Left lung (tissue), 10 donors: ENCODE results near the gene SRSF3. TPM values are rescaled to one million over a fixed set of nuclear protein-coding genes. Genes with fewer than 3 reads are reported as not detected.
"Not testable (repeated sequence)": the region's sequence is repeated elsewhere in the genome, so short reads cannot be mapped to it uniquely, and the experiment has no call there.

Source experiments
- ATAC-seq: fragments of 200-7000 bp; cut with Tn5 transposase; one replicate; pipeline ENCODE4 v1.9.1; 2020; ENCODE audit warnings: moderate library complexity
- DNase-seq, 4 donors: peaks; one replicate each; pipeline ENCODE4 v3.0.0-alpha.2; 2013 to 2020
- H3K27ac ChIP-seq, 2 donors: fragments of 200-600 bp; sonication (generic) in 1 of 2; one replicate each; pipeline versions ENCODE4 v1.5.0 to v1.8.0; 2020 to 2021
- H3K27me3 ChIP-seq, 2 donors: fragments of 200-600 bp; sonication (generic) in 1 of 2; one replicate each; pipeline versions ENCODE4 v1.5.0 to v1.8.0; 2020 to 2021
- H3K36me3 ChIP-seq, 2 donors: fragments of 200-600 bp; sonication (generic) in 1 of 2; one replicate each; pipeline versions ENCODE4 v1.5.0 to v1.8.0; 2020 to 2021
- H3K4me1 ChIP-seq, 2 donors: fragments of 200-600 bp; one replicate each; pipeline ENCODE4 v1.8.0; 2021
- H3K4me3 ChIP-seq, 2 donors: fragments of 200-600 bp; sonication (generic) in 1 of 2; one replicate each; pipeline versions ENCODE4 v1.5.0 to v1.8.0; 2020 to 2021; ENCODE audit warnings: mild to moderate bottlenecking in 1 of 2
- H3K9me3 ChIP-seq, 2 donors: fragments of 200-600 bp; sonication (generic) in 1 of 2; one replicate each; pipeline versions ENCODE4 v1.5.0 to v1.8.0; 2020 to 2021
- CTCF ChIP-seq, 2 donors: fragments of 200-600 bp; sonication (generic) in 1 of 2; IDR thresholded peaks; one replicate each; pipeline versions ENCODE4 v1.5.0 to v1.8.0; 2021; ENCODE audit warnings: antibody characterized with exemption in 2 of 2
- intact Hi-C, 2 donors: fragments of 100-400 bp; cut with DNase I; formaldehyde crosslinking; loops; one replicate each; pipeline versions ENCODE4 v1.11.2 to v1.14.2; 2022
- microRNA-seq, 2 donors: library from miRNA; unstranded; fragments of <30 nt; microRNA quantifications; one replicate each; pipeline ENCODE4, GENCODE V29; 2019
- polyA plus RNA-seq, 6 donors: library from polyadenylated mRNA; unstranded; fragments of 120-200 nt; gene quantifications; one replicate each; pipeline ENCODE4 v1.2.1, GENCODE V29; 2013; ENCODE audit not compliant: insufficient read length in 6 of 6
- total RNA-seq, 2 donors: library from RNA; stranded (reverse); fragmentation: NEBNext Ultra II Directional; extraction: Animal tissue kit (Norgen Biotek cat#: 25700); gene quantifications; one replicate each; pipeline ENCODE4 v1.2.1, GENCODE V29; 2021
- donor health status: DM: no; HTN: yes; CAD: no.
- donor health status: DM: no; HTN: no; CAD: no.

The SRSF3 gene
- total and polyA plus RNA-seq, 8 donors: 173 to 634 (median 529) TPM

GRCh38 chr6:36650848-36651478 lies 56.8 kb downstream of the SRSF3 start:
- H3K4me3 ChIP-seq: no peak overlapping the region
- intact Hi-C loops: no loop called here
- peaks cover 0 to 27% of the 10 kb centered on the region in 2 donors for H3K4me1 ChIP-seq
- TF ChIP-seq CTCF (IDR thresholded peaks at IDR 0.05): no peak
- no peak overlapping the region for H3K27ac ChIP-seq
- H3K36me3 ChIP-seq: no peaks in the 10 kb centered on the region
- no peaks in the 10 kb centered on the region for H3K9me3 ChIP-seq
- H3K27me3 ChIP-seq: no peaks in the 10 kb centered on the region
- DNase-seq (no peak), ATAC-seq (peak; percentile 49)

- DNase-seq (no peak), ATAC-seq (no peak)
- Histone ChIP-seq H3K9me3 (no peaks in the 10 kb centered on the region), H3K4me3 (no peak overlapping the region), H3K4me1 (peaks cover 0 to 27% of the 10 kb centered on the region in 2 donors), H3K36me3 (no peaks in the 10 kb centered on the region), H3K27ac (no peak overlapping the region), H3K27me3 (no peaks in the 10 kb centered on the region)
- no peak for TF ChIP-seq CTCF (IDR thresholded peaks at IDR 0.05)
- intact Hi-C loops: no loop called here
Observed at GRCh38 chr6:36651659-36652379, 57.7 kb downstream of the SRSF3 start.

GRCh38 chr6:36654469-36654868 lies 60.3 kb downstream of the SRSF3 start:
- DNase-seq, H3K27me3 ChIP-seq, H3K9me3 ChIP-seq, ATAC-seq, H3K4me3 ChIP-seq, H3K36me3 ChIP-seq, intact Hi-C loops, H3K27ac ChIP-seq: not testable (repeated sequence)
- peaks cover 0 to 24% of the 10 kb centered on the region in 2 donors for H3K4me1 ChIP-seq

Small RNA genes lying within 50 kb of the gene (microRNA-seq; reads per million reads assigned to microRNA genes)
- gene MIR3925: 0 to 0.14 reads per million in 2 donors

Other genes starting within 250 kb of the SRSF3 start
- gene ETV7, start 206.7 kb upstream of the SRSF3 start, total RNA-seq: 1 to 10 TPM; 5.3 to 5.6 TPM
- under 1 TPM in 4 of 6 donors, not detected in 2; 0.08 to 0.17 (median 0.15) TPM for gene ETV7, start 206.7 kb upstream of the SRSF3 start, polyA plus RNA-seq
- gene PXT1, start 151.5 kb upstream of the SRSF3 start, total RNA-seq: not detected
- gene PXT1, start 151.5 kb upstream of the SRSF3 start, polyA plus RNA-seq: under 1 TPM in 4 of 6 donors, not detected in 2; 0.06 to 0.08 (median 0.07) TPM
- gene KCTD20, start 151.4 kb upstream of the SRSF3 start, total RNA-seq: 10 to 100 TPM; 47.4 to 53.9 TPM
- gene KCTD20, start 151.4 kb upstream of the SRSF3 start, polyA plus RNA-seq: 10 to 100 TPM; 49.2 to 54.7 (median 53.0) TPM
- gene STK38, start 46.9 kb upstream of the SRSF3 start, total RNA-seq: 10 to 100 TPM; 40.2 to 41.0 TPM
- 10 to 100 TPM; 39.6 to 47.4 (median 44.0) TPM for gene STK38, start 46.9 kb upstream of the SRSF3 start, polyA plus RNA-seq
- gene CDKN1A, start 84.4 kb downstream of the SRSF3 start, total RNA-seq: 100 to 1,000 TPM in 1 of 2 donors, 10 to 100 TPM in 1; 66.9 to 240 TPM
- 1 to 10 TPM; 4.7 to 7.4 (median 6.2) TPM for gene CDKN1A, start 84.4 kb downstream of the SRSF3 start, polyA plus RNA-seq
- under 1 TPM; 0.26 to 0.37 TPM for gene RAB44, start 103.5 kb downstream of the SRSF3 start, total RNA-seq
- gene RAB44, start 103.5 kb downstream of the SRSF3 start, polyA plus RNA-seq: under 1 TPM; 0.06 to 0.21 (median 0.13) TPM
- 1 to 10 TPM; 1.2 to 1.9 TPM for gene CPNE5, start 245.1 kb downstream of the SRSF3 start, total RNA-seq
- 1 to 10 TPM; 6.3 to 7.3 (median 6.8) TPM for gene CPNE5, start 245.1 kb downstream of the SRSF3 start, polyA plus RNA-seq